Mammary epithelial cell (primary cell): Measurements from ENCODE around the gene RRAD.

Experiments used
- CTCF ChIP-seq, 2 donors: IDR thresholded peaks in 1 of 2; conservative IDR thresholded peaks in 1 of 2; 2 replicates each; pipeline ENCODE4 v1.5.1; 2011 to 2012; ENCODE audit warnings: inconsistent platforms in 2 of 2, low read length in 2 of 2, mild to moderate bottlenecking in 2 of 2, control low read depth in 1 of 2, low read depth in 1 of 2; ENCODE audit not compliant: insufficient read depth in 1 of 2; ENCODE audit errors: extremely low read depth in 1 of 2
- EZH2 ChIP-seq: IDR thresholded peaks from 2 replicates; pipeline ENCODE4 v1.6.1; 2012; ENCODE audit warnings: low read length, inconsistent platforms, borderline replicate concordance

GRCh38 chr16:66953462-66954096, 28.2 kb upstream of the RRAD start:
- TF ChIP-seq CTCF (conservative IDR thresholded peaks at IDR 0.05 in 1 of 2, IDR thresholded peaks at IDR 0.05 in 1 of 2; ENCODE audit: extremely low read depth in 1 of 2, insufficient read depth in 1 of 2, low read depth in 1 of 2, low read length in 2 of 2) (no peak), EZH2 (no peak)
